GM12865 (cell line): ENCODE results near the gene CENPA.

Source experiments
- DNase-seq: peaks from one replicate; pipeline ENCODE4 v3.0.0; 2010; ENCODE audit warnings: low read depth
- H3K4me3 ChIP-seq: 2 replicates; pipeline ENCODE4 v1.5.1; 2011; ENCODE audit warnings: mild to moderate bottlenecking, low read depth, low read length, control low read depth
- CTCF ChIP-seq: IDR thresholded peaks from 2 replicates; pipeline ENCODE4 v1.5.1; 2011; ENCODE audit warnings: low read length, control low read depth, low read depth, inconsistent platforms; ENCODE audit not compliant: insufficient read depth; ENCODE audit errors: missing control alignments

The CENPA gene

GRCh38 chr2:26767894-26768487 is 17.9 kb upstream of the CENPA start:
- no peak for DNase-seq
- no peak overlapping the region for H3K4me3 ChIP-seq
- no peak for TF ChIP-seq CTCF

- no peak overlapping the region for H3K4me3 ChIP-seq
- DNase-seq, result no peak
- TF ChIP-seq CTCF, result no peak
Measured at GRCh38 chr2:26768759-26769088, 17.1 kb upstream of the CENPA start.

- no peak for TF ChIP-seq CTCF
- no peak for DNase-seq
- H3K4me3 ChIP-seq, result no peak overlapping the region
Measured at GRCh38 chr2:26769089-26769761, 16.6 kb upstream of the CENPA start.

- H3K4me3 ChIP-seq, result no peak overlapping the region
- TF ChIP-seq CTCF, result peak; percentile 49
- peak; percentile 52 for DNase-seq
Measured at GRCh38 chr2:26770986-26771586, 14.8 kb upstream of the CENPA start.

DNA sequence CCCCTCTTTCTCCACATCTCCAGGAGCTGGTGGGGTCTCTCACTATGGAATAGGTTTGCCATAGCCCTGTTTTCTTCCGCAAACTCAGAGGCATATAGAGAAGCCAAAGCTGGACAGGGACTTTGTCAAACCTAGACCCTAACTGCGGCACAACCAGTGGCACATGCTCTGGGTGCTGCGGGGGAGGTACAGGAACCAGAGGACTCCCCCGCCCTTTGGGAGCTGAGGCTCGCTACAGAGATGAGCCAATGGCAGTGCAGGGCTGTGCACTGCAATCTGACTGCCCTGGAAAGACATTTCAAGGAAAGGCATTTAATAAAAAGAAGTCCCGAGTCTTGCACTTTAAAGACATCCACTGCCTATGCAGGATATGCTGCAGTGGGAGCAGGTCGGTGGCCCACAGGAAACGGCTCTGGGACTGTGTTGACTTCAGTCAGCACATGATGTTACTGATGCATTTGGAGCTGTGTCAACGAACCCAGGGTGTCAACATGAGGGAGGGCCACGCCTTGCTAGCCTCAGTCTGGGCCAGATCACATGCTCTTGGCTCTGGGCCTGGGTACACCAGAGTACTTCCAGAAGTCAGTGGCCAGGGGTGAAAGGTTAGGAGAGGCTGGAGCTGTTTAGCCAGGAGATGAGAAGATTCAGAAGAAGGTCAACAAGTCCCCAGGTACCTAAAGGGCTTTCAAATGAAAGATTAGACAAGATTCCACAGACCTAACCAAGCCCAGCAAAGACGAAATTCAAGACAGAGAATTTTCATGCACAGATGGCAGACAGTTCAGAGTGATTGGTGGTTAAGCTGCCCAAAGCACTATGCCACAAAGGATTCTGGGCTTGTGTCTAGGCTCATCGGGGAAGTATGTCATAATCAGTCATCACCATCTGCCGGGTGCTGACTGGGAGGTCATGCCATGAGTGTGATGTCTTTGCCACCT is 13.5 kb upstream of the CENPA start:
- H3K4me3 ChIP-seq, result no peak overlapping the region
- DNase-seq, result no peak
- no peak for TF ChIP-seq CTCF

GRCh38 chr2:26776195-26776800 is 9.6 kb upstream of the CENPA start:
- no peak overlapping the region for H3K4me3 ChIP-seq
- no peak for DNase-seq
- no peak for TF ChIP-seq CTCF
